GM19438 (cell line): ENCODE measurements around the gene SNTG2.

Source experiments
- ATAC-seq: cut with Tn5 transposase; IDR thresholded peaks from one replicate; pipeline ENCODE4 v1.9.1; 2021; ENCODE audit warnings: low read depth; ENCODE audit not compliant: unreplicated experiment

SNTG2 gene

GRCh38 chr2:1134629-1135028 is 184.0 kb downstream of the SNTG2 start:
- no peak for ATAC-seq

DNA sequence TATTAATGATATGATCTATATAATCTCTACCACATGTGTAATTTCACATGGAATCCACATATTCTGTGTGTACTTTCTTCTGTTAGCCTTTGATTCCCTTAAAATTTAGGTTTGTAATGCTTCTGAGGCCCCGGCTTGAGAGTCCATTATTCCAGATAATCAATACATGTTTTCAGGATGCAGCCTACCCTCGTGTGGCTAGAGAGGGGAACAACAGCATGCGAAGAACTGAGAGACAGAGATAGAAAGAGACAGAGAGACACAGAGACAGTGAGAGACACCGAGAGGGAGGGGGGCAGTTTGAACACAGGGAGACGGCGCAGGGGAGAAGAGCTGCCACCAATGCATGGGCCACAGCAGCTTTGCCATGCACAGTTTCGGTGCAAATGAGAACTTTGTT is 185.4 kb downstream of the SNTG2 start:
- no peak for ATAC-seq

- no peak for ATAC-seq
Observed at GRCh38 chr2:1136846-1137245, 186.2 kb downstream of the SNTG2 start.

DNA sequence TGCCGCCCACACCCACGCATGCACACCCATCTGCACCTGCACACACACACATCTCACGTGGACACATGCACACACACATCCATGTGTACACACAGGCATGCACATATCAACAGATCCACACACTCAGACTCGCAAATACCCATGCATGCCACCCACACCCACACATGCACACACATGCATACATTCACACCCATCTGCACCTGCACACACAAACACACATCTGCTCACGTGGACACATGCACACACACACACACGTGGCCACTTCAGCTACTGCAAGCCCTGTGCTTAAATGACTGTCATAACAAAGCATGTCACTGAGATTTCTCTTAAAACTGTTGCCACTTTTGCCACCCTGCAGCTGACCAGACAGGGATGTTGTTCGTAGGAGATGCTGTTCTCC is 186.6 kb downstream of the SNTG2 start:
- no peak for ATAC-seq

DNA sequence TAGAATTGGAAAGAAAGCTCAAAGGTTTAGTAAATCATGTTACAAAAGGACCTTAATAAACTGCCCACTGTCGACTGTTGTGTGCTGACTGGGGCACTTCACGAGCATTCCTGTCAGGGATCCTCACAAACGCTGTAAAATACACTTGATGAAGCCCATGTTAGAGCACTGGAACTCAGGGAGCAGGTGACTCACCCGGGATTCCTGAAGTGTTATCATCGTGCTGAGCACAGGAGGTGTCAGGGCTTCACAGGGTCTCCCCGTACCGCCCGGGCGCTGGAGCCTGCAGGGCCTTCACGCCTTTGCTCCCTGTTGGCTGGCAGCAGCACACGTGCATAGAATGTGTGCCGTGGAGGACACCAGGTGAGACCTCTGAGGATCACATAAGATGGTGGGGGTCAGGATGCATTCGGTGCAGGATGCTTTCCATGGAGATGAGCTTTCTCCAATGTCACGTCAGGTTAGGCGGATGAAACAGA is 187.3 kb downstream of the SNTG2 start:
- no peak for ATAC-seq

DNA sequence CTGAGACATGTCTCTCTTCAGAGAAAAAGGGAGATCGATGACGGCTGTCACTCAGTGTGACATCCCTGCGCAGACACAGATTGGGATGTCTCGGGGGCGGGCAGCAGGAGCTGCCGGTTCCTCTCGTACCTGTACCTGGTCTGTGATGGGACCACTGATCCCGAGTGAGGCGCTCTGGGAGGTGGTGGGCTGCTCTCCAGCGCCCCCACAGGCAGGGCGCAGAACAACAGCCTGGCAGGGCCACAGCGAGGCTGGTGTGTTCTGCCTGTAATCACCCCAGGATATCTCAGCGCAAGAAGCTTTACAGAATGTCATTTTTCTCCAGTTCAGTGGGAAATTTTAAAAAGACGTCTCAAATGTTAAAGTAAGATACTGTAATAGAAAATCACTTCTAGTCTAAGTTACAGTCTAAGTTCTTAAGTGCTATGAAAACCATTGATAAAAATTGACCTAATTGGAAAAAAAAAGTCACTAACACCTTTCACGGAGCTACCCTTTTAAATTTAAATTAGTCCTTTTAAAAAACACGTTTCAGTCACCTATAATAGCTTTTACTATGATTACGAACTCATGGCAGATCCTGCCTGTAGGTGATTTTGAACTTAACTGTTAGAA is 189.8 kb downstream of the SNTG2 start:
- ATAC-seq: no peak

DNA sequence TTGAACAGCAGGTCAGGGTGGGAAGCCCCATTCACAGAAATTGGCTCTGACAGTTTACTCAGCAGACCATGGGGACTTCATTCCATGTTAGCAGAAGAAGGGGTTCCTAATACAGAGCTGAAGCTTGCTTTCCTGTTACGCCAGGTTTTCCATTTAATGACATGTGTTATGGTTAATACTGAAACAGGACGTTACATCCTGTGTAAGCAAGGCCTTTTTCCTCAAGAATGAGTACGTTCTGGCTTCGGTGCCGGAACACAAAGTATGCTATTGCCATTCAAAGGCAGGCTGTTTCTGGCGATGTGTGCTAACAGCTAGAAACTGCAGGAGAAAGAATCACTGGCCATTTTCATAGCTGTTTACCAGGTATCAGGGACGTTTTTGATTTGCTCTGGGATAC is 190.4 kb downstream of the SNTG2 start:
- ATAC-seq: no peak

DNA sequence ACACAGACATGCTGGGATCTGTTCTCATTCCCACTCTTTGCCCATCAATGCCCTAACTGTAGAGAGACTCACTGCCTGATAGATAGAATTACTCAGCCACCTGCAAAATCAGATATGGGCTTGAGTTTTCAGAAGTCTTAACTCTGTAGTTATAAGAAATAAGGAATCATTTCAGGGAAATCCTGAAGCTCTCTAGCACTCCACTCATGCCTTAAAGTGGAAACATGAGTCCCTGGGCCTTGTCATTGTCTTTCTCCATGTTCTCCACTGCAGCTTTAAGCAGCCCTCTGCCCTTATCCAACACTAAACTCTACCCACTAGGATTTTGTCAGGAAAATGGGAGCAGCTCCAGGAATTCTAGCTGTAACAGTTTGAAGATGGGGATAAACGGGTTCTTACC is 192.5 kb downstream of the SNTG2 start:
- ATAC-seq: no peak

DNA sequence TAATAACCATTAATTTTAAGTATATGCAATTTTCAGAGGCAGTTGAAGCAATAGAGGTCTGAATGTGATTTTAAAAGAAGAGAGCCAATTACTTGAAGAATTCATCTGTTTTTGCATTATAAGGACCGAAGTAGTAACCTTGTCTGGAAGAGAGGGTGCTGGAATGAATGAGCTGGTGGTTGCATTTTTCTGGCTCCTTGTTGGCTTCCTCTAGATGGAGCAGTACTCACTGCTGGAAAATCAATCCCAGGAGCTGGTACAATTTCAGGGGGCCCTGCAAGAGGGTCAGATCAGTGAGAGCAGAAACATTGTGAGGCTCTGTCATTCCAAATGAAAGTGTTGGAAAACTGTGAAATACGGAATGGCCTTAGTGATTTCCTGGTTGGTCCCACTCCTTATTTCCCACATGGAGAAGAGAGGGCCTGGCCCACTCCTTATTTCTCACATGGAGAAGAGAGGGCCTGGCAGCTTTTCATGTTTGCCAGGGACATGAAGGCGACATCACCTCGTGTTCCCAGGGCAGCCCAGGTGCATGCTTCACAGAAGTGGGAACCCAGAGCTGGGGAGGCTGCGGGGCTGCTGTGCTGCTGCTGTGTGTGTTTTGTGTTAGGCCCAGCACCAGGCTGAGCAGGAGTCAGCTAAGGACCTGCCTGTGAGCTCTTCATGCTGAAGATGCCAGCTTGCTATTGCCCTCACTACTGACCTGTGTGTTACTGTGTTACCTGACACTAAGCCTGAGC is 197.4 kb downstream of the SNTG2 start:
- ATAC-seq: no peak

DNA sequence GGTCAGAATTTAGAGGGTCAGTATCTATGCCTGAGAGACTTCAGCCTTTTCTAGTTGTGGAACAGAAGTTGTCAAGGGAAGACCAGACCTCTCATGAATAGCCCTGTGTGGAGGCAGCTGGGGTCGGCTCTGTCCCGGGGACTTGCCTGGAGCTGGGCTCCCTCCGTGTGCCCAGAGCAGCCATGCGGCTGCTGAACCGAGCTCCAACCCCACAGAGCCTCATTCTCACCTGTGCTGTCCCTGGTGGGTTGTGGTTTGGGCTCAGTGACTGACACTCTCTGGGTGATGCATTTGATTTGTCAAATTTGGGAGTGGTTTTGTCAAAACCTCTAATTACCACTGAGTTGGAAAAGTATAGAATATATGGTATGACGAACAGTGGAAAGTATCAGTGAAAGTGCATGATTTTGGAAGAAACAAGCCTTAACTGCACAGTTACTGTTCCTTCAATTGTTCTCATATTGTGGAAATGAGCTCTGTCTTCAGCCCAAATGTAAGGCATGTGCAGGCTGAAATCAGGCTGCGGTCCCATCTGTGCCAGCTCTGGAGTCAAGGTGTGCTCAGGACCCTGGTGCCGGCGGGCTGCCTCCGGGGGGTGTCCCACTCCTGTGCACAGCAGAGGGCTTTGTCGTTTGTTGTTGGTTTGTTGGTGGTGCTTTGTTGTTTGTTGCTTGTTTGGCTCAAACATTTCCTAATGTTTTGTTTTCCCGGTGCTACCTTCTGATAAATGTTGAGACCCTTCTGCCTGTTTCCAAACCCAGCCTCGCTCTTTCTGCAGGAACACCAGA is 200.3 kb downstream of the SNTG2 start:
- ATAC-seq: no peak

GRCh38 chr2:1152375-1152774 is 201.7 kb downstream of the SNTG2 start:
- no peak for ATAC-seq

DNA sequence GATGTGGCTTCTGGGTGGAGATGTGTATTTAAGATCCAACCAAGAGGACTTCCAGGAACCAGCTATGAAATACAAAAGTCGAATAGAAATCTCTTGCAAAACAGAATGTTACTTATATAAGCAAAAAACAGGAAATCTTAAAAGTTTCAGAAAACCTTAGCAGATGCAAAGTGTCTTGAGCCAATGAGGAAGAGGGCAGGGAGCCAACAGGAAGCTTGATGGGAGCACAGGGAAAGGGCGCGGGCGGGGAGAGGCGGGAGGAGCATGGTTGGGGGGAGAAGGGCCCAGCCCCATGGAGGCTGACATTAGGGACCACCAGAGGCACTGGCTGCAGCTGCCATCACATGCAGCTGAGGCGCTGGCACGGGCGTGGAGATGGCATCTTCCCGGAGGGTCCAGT is 203.3 kb downstream of the SNTG2 start:
- ATAC-seq: no peak

- no peak for ATAC-seq
Observed at GRCh38 chr2:1154710-1155594, 204.3 kb downstream of the SNTG2 start.

DNA sequence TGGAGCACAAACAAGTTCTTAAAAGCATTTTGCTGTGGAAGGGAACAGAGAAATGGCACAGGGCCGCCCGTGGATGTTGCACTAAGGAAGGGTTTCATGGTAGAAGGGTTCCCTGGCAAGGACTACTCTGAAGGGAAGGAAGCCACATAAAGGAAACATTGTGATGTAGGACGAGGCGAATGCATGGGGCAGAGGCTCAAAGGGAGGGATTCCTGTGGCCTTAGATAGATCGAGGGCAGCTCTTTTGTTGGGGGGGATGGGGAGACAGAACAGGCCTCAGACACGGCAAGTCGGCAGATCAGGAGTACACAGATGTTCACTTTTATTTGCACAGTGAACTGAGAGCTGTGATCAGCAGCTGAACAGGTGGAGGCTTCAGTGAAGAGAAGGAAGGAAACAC is 205.4 kb downstream of the SNTG2 start:
- no peak for ATAC-seq

DNA sequence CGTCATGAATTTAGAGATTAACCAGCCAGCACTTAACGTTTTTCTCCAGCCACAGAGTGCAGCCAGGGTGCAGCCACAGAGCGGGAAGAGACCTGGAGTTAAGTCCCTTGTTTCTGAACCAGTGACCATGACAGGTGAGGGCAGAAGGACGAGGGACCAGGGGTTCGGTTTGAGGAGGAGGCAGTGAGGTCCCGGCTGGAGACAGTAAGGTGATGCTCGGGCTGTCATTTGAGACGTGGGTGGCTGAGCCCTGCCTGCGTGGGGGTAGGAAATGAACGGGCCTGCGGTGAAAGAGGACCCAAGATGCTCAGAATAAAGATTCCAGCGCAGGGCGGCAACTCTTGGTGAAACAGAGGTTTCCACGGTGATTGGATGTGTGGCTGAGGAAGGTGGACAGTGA is 205.9 kb downstream of the SNTG2 start:
- no peak for ATAC-seq

DNA sequence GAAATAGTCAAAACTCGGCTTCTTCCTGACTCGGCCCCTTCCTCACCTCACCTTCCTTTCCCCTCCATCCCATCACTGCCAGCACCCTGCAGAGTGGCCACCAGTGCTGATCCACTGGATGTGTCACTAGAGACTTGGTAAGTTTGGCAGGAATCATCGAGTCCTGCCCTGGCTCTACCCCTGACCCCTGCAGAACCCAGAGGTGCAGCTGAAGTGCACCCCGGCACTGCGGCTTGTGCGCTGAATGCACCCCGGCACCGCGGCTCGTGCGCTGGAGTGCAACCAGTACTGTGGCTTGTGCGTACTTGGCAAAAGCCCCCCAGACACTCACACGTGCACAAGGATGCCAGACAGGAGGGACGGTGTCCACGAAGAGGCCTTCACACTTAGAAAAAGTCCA is 206.5 kb downstream of the SNTG2 start:
- no peak for ATAC-seq

DNA sequence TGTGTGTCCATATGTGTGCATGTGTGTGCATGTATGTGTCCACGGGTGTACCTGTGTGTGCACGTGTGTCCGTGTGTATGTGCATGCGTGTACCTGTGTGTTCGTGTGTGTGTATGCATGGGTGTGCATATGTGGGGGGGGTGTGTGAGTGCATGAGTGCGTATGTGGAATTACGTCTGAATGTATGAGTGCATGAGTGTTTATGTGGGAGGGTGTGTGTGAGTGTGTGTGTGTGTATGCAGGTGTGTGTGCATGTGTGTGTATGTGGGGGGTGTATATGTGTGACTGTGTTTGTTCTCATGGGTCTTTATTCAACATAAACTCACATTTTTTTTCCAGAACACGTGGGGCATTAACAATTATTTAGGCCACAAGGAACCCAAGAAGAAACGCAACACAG is 208.4 kb downstream of the SNTG2 start:
- no peak for ATAC-seq

DNA sequence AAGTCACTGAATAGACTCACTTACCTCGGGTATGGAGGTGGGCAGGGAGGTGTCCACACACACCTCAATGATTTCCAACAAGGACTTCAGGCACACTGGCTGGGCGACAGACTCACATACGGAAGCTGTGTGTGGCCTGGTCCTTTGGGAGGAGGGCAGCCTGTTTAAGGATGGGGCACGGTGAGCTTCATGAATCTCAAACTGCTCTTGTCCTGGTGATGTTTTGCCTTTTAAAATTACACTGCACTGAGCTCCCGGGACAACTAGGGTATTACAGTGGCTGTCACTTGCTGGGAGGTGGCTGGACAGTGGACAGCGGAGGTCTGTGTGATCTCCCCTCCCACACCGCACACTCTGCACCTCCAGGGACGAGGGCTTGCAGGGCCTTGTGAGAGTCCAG is 211.6 kb downstream of the SNTG2 start:
- no peak for ATAC-seq

- ATAC-seq: no peak
Observed at GRCh38 chr2:1162768-1163584, 212.3 kb downstream of the SNTG2 start.

DNA sequence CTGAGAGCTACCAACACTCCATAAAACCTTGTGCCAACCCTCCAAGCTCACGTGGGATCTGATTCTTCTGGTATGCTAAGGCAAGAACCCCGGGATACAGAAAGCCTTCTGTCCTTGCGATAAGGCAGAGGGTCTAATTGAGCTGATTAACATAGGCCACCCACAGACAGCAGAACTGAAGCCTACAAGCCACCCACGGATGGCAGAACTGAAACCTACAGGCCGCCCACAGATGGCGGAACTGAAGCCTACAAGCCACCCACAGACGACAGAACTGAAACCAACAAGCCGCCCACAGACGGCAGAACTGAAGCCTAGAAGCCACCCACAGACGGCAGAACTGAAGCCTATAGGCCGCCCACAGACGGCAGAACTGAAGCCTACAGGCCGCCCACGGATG is 216.3 kb downstream of the SNTG2 start:
- no peak for ATAC-seq
